SK-N-SH (cell line): ENCODE data around the gene CBLB. TPM values are rescaled to one million over a fixed set of nuclear protein-coding genes. Genes with fewer than 3 reads are reported as not detected.

Experiments used
- CTCF ChIA-PET: fragments of 300-600, 350-600 bp; formaldehyde crosslinking; extraction: SDS; loops from one replicate; lab custom pipeline; 2021; lab: Yijun Ruan, JAX
- POLR2A ChIA-PET: fragments of 350-600 bp; sonication (Branson Sonifier 250); formaldehyde crosslinking; extraction: SDS; loops from one replicate; lab custom pipeline; 2020; ENCODE audit warnings: antibody characterized with exemption, inconsistent platforms; lab: Yijun Ruan, JAX
- DNase-seq: peaks from one replicate; pipeline ENCODE4 v3.0.0; 2012
- H2AFZ ChIP-seq: fragments of 200-600 bp; sonication (generic); 2 replicates; pipeline ENCODE4 v1.8.1; 2016; ENCODE audit warnings: antibody characterized with exemption, mild to moderate bottlenecking, low read depth
- H3F3A ChIP-seq: fragments of 200-600 bp; sonication (generic); replicated peaks from 2 replicates; pipeline ENCODE3; 2016; ENCODE audit warnings: antibody characterized with exemption, mild to moderate bottlenecking; ENCODE audit not compliant: insufficient read depth
- H3K27ac ChIP-seq, 2 experiments: fragments of 200-500 bp in 1 of 2; fragments of 200-600 bp in 1 of 2; sonication (Bioruptor generic) in 1 of 2; sonication (generic), shearing (Covaris generic) in 1 of 2; 2 replicates each; pipeline versions ENCODE4 v1.5.1 to v1.6.1; 2014 to 2016; ENCODE audit warnings: low read depth in 2 of 2, inconsistent platforms in 1 of 2, low read length in 1 of 2, mild to moderate bottlenecking in 1 of 2, mixed read lengths in 1 of 2
- H3K27me3 ChIP-seq: fragments of 200-600 bp; sonication (generic), shearing (Covaris generic); 2 replicates; pipeline ENCODE4 v1.6.1; 2016; ENCODE audit warnings: mixed run types; ENCODE audit not compliant: insufficient read depth
- H3K36me3 ChIP-seq, 2 experiments: fragments of 200-500 bp in 1 of 2; fragments of 200-600 bp in 1 of 2; sonication (Bioruptor generic) in 1 of 2; sonication (generic) in 1 of 2; replicated peaks in 1 of 2; 2 replicates each; pipeline versions ENCODE3 to v1.5.1; 2014 to 2016; ENCODE audit warnings: low read length in 1 of 2, mild to moderate bottlenecking in 1 of 2; ENCODE audit not compliant: insufficient read depth in 2 of 2, control insufficient read depth in 1 of 2
- H3K4me1 ChIP-seq, 2 experiments: fragments of 200-500 bp in 1 of 2; fragments of 200-600 bp in 1 of 2; sonication (Bioruptor generic) in 1 of 2; sonication (generic), shearing (Covaris generic) in 1 of 2; 2 replicates each; pipeline versions ENCODE4 v1.5.1 to v1.6.1; 2014 to 2016; ENCODE audit warnings: low read depth in 1 of 2, low read length in 1 of 2, mixed run types in 1 of 2; ENCODE audit not compliant: insufficient read depth in 2 of 2, control insufficient read depth in 1 of 2
- H3K4me2 ChIP-seq: fragments of 200-600 bp; sonication (generic), shearing (Covaris generic); 2 replicates; pipeline ENCODE4 v1.6.1; 2017; ENCODE audit warnings: mixed run types
- H3K4me3 ChIP-seq, 2 experiments: fragments of 200-500 bp in 1 of 2; fragments of 200-600 bp in 1 of 2; sonication (Bioruptor generic) in 1 of 2; sonication (generic), shearing (Covaris generic) in 1 of 2; 2 replicates each; pipeline versions ENCODE4 v1.5.1 to v1.8.1; 2014 to 2016; ENCODE audit warnings: low read depth in 2 of 2, inconsistent platforms in 1 of 2, low read length in 1 of 2, mild to moderate bottlenecking in 1 of 2, mixed read lengths in 1 of 2, moderate library complexity in 1 of 2
- H3K79me2 ChIP-seq: fragments of 200-600 bp; sonication (generic); 2 replicates; pipeline ENCODE4 v1.8.1; 2017; ENCODE audit warnings: mild to moderate bottlenecking; ENCODE audit not compliant: insufficient read depth
- H3K9ac ChIP-seq: fragments of 200-600 bp; sonication (generic); 2 replicates; pipeline ENCODE4 v1.6.1; 2017; ENCODE audit warnings: mixed run types
- H3K9me2 ChIP-seq: fragments of 200-600 bp; sonication (generic); 2 replicates; pipeline ENCODE4 v1.6.1; 2017; ENCODE audit warnings: mixed run types
- H3K9me3 ChIP-seq: fragments of 200-600 bp; sonication (generic); 2 replicates; pipeline ENCODE4 v1.6.1; 2017; ENCODE audit warnings: mixed run types, mild to moderate bottlenecking, moderate library complexity
- H4K20me1 ChIP-seq: fragments of 200-600 bp; sonication (generic); 2 replicates; pipeline ENCODE4 v1.6.1; 2017; ENCODE audit warnings: mild to moderate bottlenecking, mixed run types; ENCODE audit not compliant: insufficient read depth
- CHD2 ChIP-seq: fragments of 150-350 bp; IDR thresholded peaks from 2 replicates; pipeline ENCODE4 v1.6.1; 2018; ENCODE audit warnings: low read length; ENCODE audit not compliant: partially characterized antibody
- ELF1 ChIP-seq: IDR thresholded peaks from 2 replicates; pipeline ENCODE4 v1.4.0; 2012
- JUND ChIP-seq: IDR thresholded peaks from 2 replicates; pipeline ENCODE4 v1.4.0; 2012
- NFIC ChIP-seq: IDR thresholded peaks from 2 replicates; pipeline ENCODE4 v1.4.0; 2012; ENCODE audit warnings: borderline replicate concordance
- POLR2AphosphoS5 ChIP-seq: IDR thresholded peaks from 2 replicates; pipeline ENCODE4 v1.6.1; 2012; ENCODE audit warnings: low read depth, low read length
- RCOR1 ChIP-seq: fragments of 150-350 bp; IDR thresholded peaks from 2 replicates; pipeline ENCODE4 v1.6.1; 2017; ENCODE audit warnings: antibody characterized with exemption, low read length
- WGBS: methylation state at CpG from one replicate; pipeline ENCODE4 v1.1.6; 2017; ENCODE audit warnings: low lambda C conversion rate; 5-methylcytosine and 5-hydroxymethylcytosine counted together
- polyA plus RNA-seq, 3 experiments: library from polyadenylated mRNA; depleted of rRNA; stranded (reverse); fragments of >200 nt; gene quantifications; 2 replicates each; pipeline ENCODE4 v1.2.3, GENCODE V29; 2012
- TF ChIP-seq, protein P1 (sequence below): IDR thresholded peaks from 2 replicates; pipeline ENCODE4; 2012
- TF ChIP-seq, protein P2 (sequence below): IDR thresholded peaks from 2 replicates; pipeline ENCODE4 v1.4.0; 2012; ENCODE audit warnings: low read depth, borderline replicate concordance
- TF ChIP-seq, protein P3 (sequence below): IDR thresholded peaks from 2 replicates; pipeline ENCODE4 v1.4.0; 2012; ENCODE audit warnings: low read depth, borderline replicate concordance

Gene CBLB
- polyA plus RNA-seq, 1 of the 3 experiments (the other 2 are of a cell fraction), result 4.4 TPM

GRCh38 chr3:105771392-105771791 lies 97.4 kb downstream of the CBLB start:
- H2AFZ ChIP-seq, result no peak overlapping the region
- TF ChIP-seq ELF1 (no peak), JUND (no peak)
- TF ChIP-seq, protein P1, sequence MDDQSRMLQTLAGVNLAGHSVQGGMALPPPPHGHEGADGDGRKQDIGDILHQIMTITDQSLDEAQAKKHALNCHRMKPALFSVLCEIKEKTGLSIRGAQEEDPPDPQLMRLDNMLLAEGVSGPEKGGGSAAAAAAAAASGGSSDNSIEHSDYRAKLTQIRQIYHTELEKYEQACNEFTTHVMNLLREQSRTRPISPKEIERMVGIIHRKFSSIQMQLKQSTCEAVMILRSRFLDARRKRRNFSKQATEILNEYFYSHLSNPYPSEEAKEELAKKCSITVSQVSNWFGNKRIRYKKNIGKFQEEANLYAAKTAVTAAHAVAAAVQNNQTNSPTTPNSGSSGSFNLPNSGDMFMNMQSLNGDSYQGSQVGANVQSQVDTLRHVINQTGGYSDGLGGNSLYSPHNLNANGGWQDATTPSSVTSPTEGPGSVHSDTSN, result no peak
- DNase-seq, result no peak
- ChIA-PET CTCF (no interaction called here), POLR2A (no interaction called here)
- H3K4me2 ChIP-seq, result no peak overlapping the region
- H3F3A ChIP-seq, result peaks cover 6% of the 10 kb centered on the region
- no peaks in the 10 kb centered on the region for H3K9me2 ChIP-seq
- WGBS, result 93% methylated on average over 1 of the region's 1 CpG
- no peaks in the 10 kb centered on the region for H3K4me1 ChIP-seq
- H3K9me3 ChIP-seq, result no peaks in the 10 kb centered on the region
- no peak overlapping the region for H3K4me3 ChIP-seq
- peaks cover 0 to 17% of the 10 kb centered on the region in 2 experiments for H3K36me3 ChIP-seq
- H3K27me3 ChIP-seq, result no peaks in the 10 kb centered on the region
- H3K9ac ChIP-seq, result no peak overlapping the region
- H3K27ac ChIP-seq, result no peak overlapping the region
- no peaks in the 10 kb centered on the region; the same call in 1 of the 2 replicates for H4K20me1 ChIP-seq
- peaks cover 27% of the 10 kb centered on the region for H3K79me2 ChIP-seq

DNA sequence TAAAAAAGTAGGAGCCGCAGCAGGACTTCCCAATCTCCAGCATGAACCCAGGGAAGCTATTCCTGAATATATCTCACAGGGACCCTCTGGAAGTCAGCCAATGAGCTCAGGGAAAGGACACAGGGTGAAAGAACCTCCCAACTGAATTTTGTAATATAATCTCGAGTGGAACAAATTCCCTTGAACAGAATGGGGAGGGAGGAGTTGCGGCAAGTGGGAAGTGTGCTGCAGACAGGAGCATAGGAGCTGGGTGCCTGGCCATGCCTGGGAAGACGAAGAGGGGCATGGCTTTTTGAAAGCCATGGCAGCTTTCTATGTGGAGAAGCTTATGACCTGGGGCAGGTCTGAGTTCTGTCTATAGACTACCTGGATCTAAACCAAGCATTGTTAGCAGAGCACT lies 98.4 kb downstream of the CBLB start:
- H3K27me3 ChIP-seq, result no peaks in the 10 kb centered on the region
- no peak overlapping the region for H3K27ac ChIP-seq
- TF ChIP-seq CHD2, result no peak
- TF ChIP-seq NFIC, result no peak
- TF ChIP-seq, protein P2, sequence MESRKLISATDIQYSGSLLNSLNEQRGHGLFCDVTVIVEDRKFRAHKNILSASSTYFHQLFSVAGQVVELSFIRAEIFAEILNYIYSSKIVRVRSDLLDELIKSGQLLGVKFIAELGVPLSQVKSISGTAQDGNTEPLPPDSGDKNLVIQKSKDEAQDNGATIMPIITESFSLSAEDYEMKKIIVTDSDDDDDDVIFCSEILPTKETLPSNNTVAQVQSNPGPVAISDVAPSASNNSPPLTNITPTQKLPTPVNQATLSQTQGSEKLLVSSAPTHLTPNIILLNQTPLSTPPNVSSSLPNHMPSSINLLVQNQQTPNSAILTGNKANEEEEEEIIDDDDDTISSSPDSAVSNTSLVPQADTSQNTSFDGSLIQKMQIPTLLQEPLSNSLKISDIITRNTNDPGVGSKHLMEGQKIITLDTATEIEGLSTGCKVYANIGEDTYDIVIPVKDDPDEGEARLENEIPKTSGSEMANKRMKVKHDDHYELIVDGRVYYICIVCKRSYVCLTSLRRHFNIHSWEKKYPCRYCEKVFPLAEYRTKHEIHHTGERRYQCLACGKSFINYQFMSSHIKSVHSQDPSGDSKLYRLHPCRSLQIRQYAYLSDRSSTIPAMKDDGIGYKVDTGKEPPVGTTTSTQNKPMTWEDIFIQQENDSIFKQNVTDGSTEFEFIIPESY, result no peak
- peaks cover 27% of the 10 kb centered on the region for H3K79me2 ChIP-seq
- H2AFZ ChIP-seq, result no peak overlapping the region
- POLR2A ChIA-PET, result no interaction called here
- H3K9me2 ChIP-seq, result no peaks in the 10 kb centered on the region
- no peaks in the 10 kb centered on the region for H3K9me3 ChIP-seq
- no peaks in the 10 kb centered on the region; the same call in 1 of the 2 replicates for H4K20me1 ChIP-seq
- no peaks in the 10 kb centered on the region for H3K4me1 ChIP-seq
- CTCF ChIA-PET, result interaction anchor here (1.0 kb wide), 1 partner anchor 23 kb away, joined by 4 read pairs; no protein-coding TSS in a partner anchor
- H3K4me2 ChIP-seq, result no peak overlapping the region
- no peak for DNase-seq
- peaks cover 0 to 22% of the 10 kb centered on the region in 2 experiments for H3K36me3 ChIP-seq
- H3K9ac ChIP-seq, result no peak overlapping the region
- no peak overlapping the region for H3K4me3 ChIP-seq
- peaks cover 1% of the 10 kb centered on the region for H3F3A ChIP-seq
- WGBS, result 90% methylated on average over 4 of the region's 4 CpGs

GRCh38 chr3:105767776-105768175 lies 101.0 kb downstream of the CBLB start:
- peaks cover 27% of the 10 kb centered on the region for H3K79me2 ChIP-seq
- no peak for DNase-seq
- H2AFZ ChIP-seq, result no peak overlapping the region
- no peaks in the 10 kb centered on the region for H3F3A ChIP-seq
- no peaks in the 10 kb centered on the region; the same call in 1 of the 2 replicates for H4K20me1 ChIP-seq
- H3K4me3 ChIP-seq, result no peak overlapping the region
- no peak overlapping the region for H3K27ac ChIP-seq
- TF ChIP-seq, protein P3, sequence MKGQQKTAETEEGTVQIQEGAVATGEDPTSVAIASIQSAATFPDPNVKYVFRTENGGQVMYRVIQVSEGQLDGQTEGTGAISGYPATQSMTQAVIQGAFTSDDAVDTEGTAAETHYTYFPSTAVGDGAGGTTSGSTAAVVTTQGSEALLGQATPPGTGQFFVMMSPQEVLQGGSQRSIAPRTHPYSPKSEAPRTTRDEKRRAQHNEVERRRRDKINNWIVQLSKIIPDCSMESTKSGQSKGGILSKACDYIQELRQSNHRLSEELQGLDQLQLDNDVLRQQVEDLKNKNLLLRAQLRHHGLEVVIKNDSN, result no peak
- TF ChIP-seq, protein P1, result no peak
- TF ChIP-seq POLR2AphosphoS5 (no peak), RCOR1 (no peak)
- H3K9me3 ChIP-seq, result no peaks in the 10 kb centered on the region
- H3K9me2 ChIP-seq, result no peaks in the 10 kb centered on the region
- no peaks in the 10 kb centered on the region for H3K4me1 ChIP-seq
- ChIA-PET CTCF (no interaction called here), POLR2A (no interaction called here)
- H3K36me3 ChIP-seq, result peaks cover 0 to 24% of the 10 kb centered on the region in 2 experiments
- H3K9ac ChIP-seq, result no peak overlapping the region
- no peaks in the 10 kb centered on the region for H3K27me3 ChIP-seq
- H3K4me2 ChIP-seq, result no peak overlapping the region
